H1 (cell line): ENCODE results near the gene FBXL17. TPM values are rescaled to one million over a fixed set of nuclear protein-coding genes. Genes with fewer than 3 reads are reported as not detected.

Source experiments
- CTCF ChIA-PET: fragments of 300-600 bp; sonication (Branson Sonifier 250); formaldehyde crosslinking; loops from one replicate; lab custom pipeline; 2021; ENCODE audit not compliant: partially characterized antibody; lab: Charles Lee
- POLR2A ChIA-PET: fragments of 300-600 bp; sonication (Branson Sonifier 250); formaldehyde crosslinking; loops from one replicate; lab custom pipeline; 2021; ENCODE audit warnings: inconsistent platforms; ENCODE audit not compliant: partially characterized antibody; lab: Charles Lee
- DNase-seq, 2 experiments: peaks; one replicate each; pipeline versions ENCODE4 v3.0.0 to v3.0.0-alpha.2; 2010 to 2022; ENCODE audit warnings: low spot score in 2 of 2, low read depth in 1 of 2, mixed read lengths in 1 of 2
- FAIRE-seq: peaks from 2 replicates; lab custom pipeline; 2011; peaks lifted over from hg19 to GRCh38; lab: Jason Lieb, UNC
- H2AFZ ChIP-seq: 2 replicates; pipeline ENCODE4 v1.8.1; 2012; ENCODE audit warnings: low read length, inconsistent platforms
- H2AK5ac ChIP-seq: 2 replicates; pipeline ENCODE4 v1.6.1; 2013; ENCODE audit warnings: low read depth, low read length
- H2BK120ac ChIP-seq: replicated peaks from 2 replicates; pipeline ENCODE3; 2013; ENCODE audit warnings: low read depth, low read length, inconsistent platforms
- H2BK12ac ChIP-seq: 2 replicates; pipeline ENCODE4 v1.6.1; 2013; ENCODE audit warnings: low read depth, low read length
- H2BK15ac ChIP-seq: 2 replicates; pipeline ENCODE4 v1.6.1; 2013; ENCODE audit warnings: low read length
- H2BK20ac ChIP-seq: 2 replicates; pipeline ENCODE4 v1.6.1; 2013; ENCODE audit warnings: low read length
- H2BK5ac ChIP-seq: 2 replicates; pipeline ENCODE4 v1.6.1; 2013; ENCODE audit warnings: low read depth, low read length
- H3K14ac ChIP-seq: 2 replicates; pipeline ENCODE4 v1.6.1; 2013; ENCODE audit warnings: inconsistent platforms; ENCODE audit not compliant: insufficient read length
- H3K18ac ChIP-seq: 2 replicates; pipeline ENCODE4 v1.6.1; 2013; ENCODE audit warnings: low read length; ENCODE audit errors: extremely low read depth
- H3K23ac ChIP-seq: 2 replicates; pipeline ENCODE4 v1.6.1; 2013; ENCODE audit warnings: inconsistent platforms; ENCODE audit not compliant: insufficient read length
- H3K23me2 ChIP-seq: 2 replicates; pipeline ENCODE4 v1.6.1; 2013; ENCODE audit warnings: low read depth, low read length
- H3K27ac ChIP-seq: 2 replicates; pipeline ENCODE4 v1.6.1; 2011; ENCODE audit warnings: low read depth, low read length, inconsistent platforms
- H3K27me3 ChIP-seq, 4 experiments: replicated peaks in 1 of 4; 1 replicate in 1 of 4; 2 replicates in 3 of 4; pipeline versions ENCODE4 v1.6.1 to v1.8.1; 2011 to 2013; ENCODE audit warnings: low read length in 3 of 4, mild to moderate bottlenecking in 3 of 4, inconsistent platforms in 2 of 4, mixed read lengths in 2 of 4, moderate library complexity in 1 of 4; ENCODE audit not compliant: control insufficient read depth in 3 of 4, insufficient read depth in 3 of 4; ENCODE audit errors: extremely low read depth in 1 of 4
- H3K36me3 ChIP-seq, 4 experiments: 2 replicates each; pipeline versions ENCODE4 v1.6.1 to v1.8.1; 2011 to 2013; ENCODE audit warnings: mild to moderate bottlenecking in 4 of 4, low read length in 3 of 4, moderate library complexity in 2 of 4, control low read depth in 1 of 4, inconsistent platforms in 1 of 4; ENCODE audit not compliant: insufficient read depth in 4 of 4, control insufficient read depth in 2 of 4
- H3K4ac ChIP-seq: replicated peaks from 2 replicates; pipeline ENCODE3; 2013; ENCODE audit warnings: low read length, low read depth, mixed read lengths, inconsistent platforms; ENCODE audit not compliant: insufficient read length
- H3K4me1 ChIP-seq, 4 experiments: replicated peaks in 1 of 4; 1 replicate in 1 of 4; 2 replicates in 3 of 4; pipeline versions ENCODE4 v1.6.1 to v1.8.1; 2011 to 2013; ENCODE audit warnings: low read length in 3 of 4, inconsistent platforms in 2 of 4, mixed read lengths in 1 of 4; ENCODE audit not compliant: insufficient read depth in 4 of 4, control insufficient read depth in 3 of 4
- H3K4me2 ChIP-seq, 2 experiments: 2 replicates each; pipeline versions ENCODE4 v1.6.1 to v1.8.1; 2011 to 2013; ENCODE audit warnings: low read depth in 2 of 2, low read length in 2 of 2, control low read depth in 1 of 2, inconsistent platforms in 1 of 2, mild to moderate bottlenecking in 1 of 2; ENCODE audit not compliant: insufficient read depth in 1 of 2
- H3K4me3 ChIP-seq, 4 experiments: fragments of 200-600, 300-600 bp in 1 of 4; sonication (generic), shearing (Covaris generic), sonication (Bioruptor Twin) in 1 of 4; 2 replicates each; pipeline versions ENCODE4 v1.5.1 to v1.8.1; 2011 to 2016; ENCODE audit warnings: low read length in 4 of 4, low read depth in 3 of 4, control low read depth in 2 of 4, inconsistent platforms in 2 of 4, mild to moderate bottlenecking in 2 of 4, mixed read lengths in 1 of 4, moderate library complexity in 1 of 4; ENCODE audit not compliant: insufficient read depth in 2 of 4; ENCODE audit errors: extremely low read depth in 1 of 4
- H3K56ac ChIP-seq: replicated peaks from 2 replicates; pipeline ENCODE3; 2013; ENCODE audit warnings: low read depth, mild to moderate bottlenecking, mixed read lengths, low read length, inconsistent platforms; ENCODE audit not compliant: insufficient read length
- H3K79me1 ChIP-seq: 2 replicates; pipeline ENCODE4 v1.6.1; 2013; ENCODE audit warnings: low read depth, low read length, control low read depth
- H3K79me2 ChIP-seq, 2 experiments: 2 replicates each; pipeline versions ENCODE4 v1.6.1 to v1.8.1; 2012 to 2013; ENCODE audit warnings: low read length in 2 of 2, mild to moderate bottlenecking in 2 of 2, inconsistent platforms in 1 of 2; ENCODE audit not compliant: insufficient read depth in 2 of 2, control insufficient read depth in 1 of 2
- H3K9ac ChIP-seq, 4 experiments: replicated peaks in 1 of 4; 1 replicate in 1 of 4; 2 replicates in 3 of 4; pipeline versions ENCODE4 v1.6.1 to v1.8.1; 2011 to 2013; ENCODE audit warnings: low read depth in 3 of 4, low read length in 3 of 4, control low read depth in 2 of 4, mild to moderate bottlenecking in 2 of 4, moderate library complexity in 2 of 4, inconsistent platforms in 1 of 4; ENCODE audit errors: extremely low read depth in 1 of 4
- H3K9me3 ChIP-seq, 2 experiments: 2 replicates each; pipeline versions ENCODE4 v1.6.1 to v1.8.1; 2012 to 2013; ENCODE audit warnings: mild to moderate bottlenecking in 2 of 2, moderate library complexity in 2 of 2, control low read depth in 1 of 2, inconsistent platforms in 1 of 2, low read depth in 1 of 2, low read length in 1 of 2, mixed read lengths in 1 of 2; ENCODE audit not compliant: insufficient read depth in 2 of 2
- H4K20me1 ChIP-seq, 2 experiments: replicated peaks in 1 of 2; 2 replicates each; pipeline versions ENCODE3 to v1.8.1; 2011 to 2013; ENCODE audit warnings: inconsistent platforms in 2 of 2, low read length in 2 of 2, mild to moderate bottlenecking in 1 of 2; ENCODE audit not compliant: insufficient read depth in 2 of 2, control insufficient read depth in 1 of 2
- H4K5ac ChIP-seq: 2 replicates; pipeline ENCODE4 v1.6.1; 2013; ENCODE audit warnings: low read length, low read depth, mixed read lengths, inconsistent platforms; ENCODE audit not compliant: insufficient read length
- H4K8ac ChIP-seq: 2 replicates; pipeline ENCODE4 v1.8.0; 2013; ENCODE audit warnings: mild to moderate bottlenecking, moderate library complexity, low read length, inconsistent platforms; ENCODE audit not compliant: insufficient read depth; ENCODE audit errors: extremely low read depth
- H4K91ac ChIP-seq: replicated peaks from 2 replicates; pipeline ENCODE3; 2013; ENCODE audit warnings: low read length, mixed read lengths, inconsistent platforms; ENCODE audit not compliant: insufficient read length
- ASH2L ChIP-seq: fragments of 200-600, 300-600 bp; sonication (generic); IDR thresholded peaks from one replicate; pipeline ENCODE4 v1.7.1; 2017; ENCODE audit warnings: low read length
- BACH1 ChIP-seq: IDR thresholded peaks from 2 replicates; pipeline ENCODE4 v1.6.1; 2012; ENCODE audit warnings: low read length, improper control_type of control experiment
- CBX5 ChIP-seq: fragments of 300-800, 300-1000 bp; sonication (generic); IDR thresholded peaks from 2 replicates; pipeline ENCODE4 v1.7.1; 2016; ENCODE audit warnings: antibody characterized with exemption, low read length, low read depth
- CHD1 ChIP-seq: IDR thresholded peaks from 2 replicates; pipeline ENCODE4 v1.6.1; 2012; ENCODE audit warnings: low read depth, low read length, improper control_type of control experiment
- KDM4A ChIP-seq: IDR thresholded peaks from one replicate; pipeline ENCODE4 v1.7.1; 2012; ENCODE audit warnings: low read depth, mild to moderate bottlenecking, moderate library complexity, low read length, inconsistent platforms; ENCODE audit not compliant: severe bottlenecking
- PHF8 ChIP-seq: fragments of 200-600 bp; sonication (generic); conservative IDR thresholded peaks from 2 replicates; pipeline ENCODE4 v1.7.1; 2012; ENCODE audit warnings: low read depth, mild to moderate bottlenecking, inconsistent platforms, low read length, moderate library complexity
- SIX5 ChIP-seq: IDR thresholded peaks from 2 replicates; pipeline ENCODE4 v1.6.1; 2011; ENCODE audit warnings: mild to moderate bottlenecking, low read depth, low read length
- WGBS, 2 experiments: shearing (Covaris generic) in 1 of 2; methylation state at CpG; one replicate each; pipeline versions ENCODE4 v1.1.6 to v1.1.7; 2013 to 2015; ENCODE audit warnings: low lambda C conversion rate in 2 of 2, mixed read lengths in 2 of 2, inconsistent platforms in 1 of 2, low coverage in 1 of 2, missing lambda C conversion rate in 1 of 2; ENCODE audit not compliant: insufficient replicate concordance in 2 of 2, insufficient coverage in 1 of 2, insufficient read length in 1 of 2; ENCODE audit errors: extremely low coverage in 1 of 2, missing lambda C conversion rate in 1 of 2; 5-methylcytosine and 5-hydroxymethylcytosine counted together
- polyA plus RNA-seq, 7 experiments: library from polyadenylated mRNA; depleted of rRNA in 3 of 7; stranded (reverse) in 5 of 7; unstranded in 2 of 7; fragments of >200 nt in 5 of 7; fragments of 200-250 nt in 2 of 7; gene quantifications; 1 replicate in 5 of 7; 2 replicates in 1 of 7; 4 replicates in 1 of 7; pipeline versions ENCODE4 v1.2.1 to v1.2.3, GENCODE V29; 2011 to 2013; ENCODE audit warnings: missing spikeins in 2 of 7, mixed read lengths in 2 of 7
- total RNA-seq: library from RNA; stranded (reverse); fragmentation: NEBNext Ultra II Directional; extraction: Animal tissue kit (Norgen Biotek cat#: 25700); gene quantifications from 2 replicates; pipeline ENCODE4 v1.2.1, GENCODE V29; 2021

Gene FBXL17
- total and polyA plus RNA-seq, 2 of the 8 experiments (the other 6 are each of a cell fraction or from before 2014, with no cell fraction given), result 0.35 to 4.3 TPM

DNA sequence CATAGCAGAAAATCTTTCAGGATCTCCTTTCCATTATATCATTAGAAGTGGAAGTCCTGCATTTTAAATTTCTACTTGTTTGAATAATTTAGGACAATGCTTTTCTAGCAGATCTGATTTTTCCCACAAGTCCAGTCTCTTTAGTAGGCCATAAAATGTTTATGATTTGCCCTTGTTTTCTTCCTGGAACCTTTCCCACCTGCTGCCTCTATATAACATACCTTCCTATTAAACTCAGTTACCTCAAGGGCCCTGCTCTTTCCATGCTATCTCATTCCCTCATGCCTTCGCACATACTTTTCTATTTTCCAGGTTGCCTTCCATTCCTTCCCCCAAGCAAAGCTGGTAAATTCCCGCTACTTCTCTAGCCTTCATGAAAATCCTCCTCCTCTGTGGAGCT lies 524.1 kb downstream of the FBXL17 start:
- Histone ChIP-seq H4K20me1 (no peaks in the 10 kb centered on the region), H3K14ac (no peak overlapping the region), H2AFZ (no peak overlapping the region), H3K9ac (no peak overlapping the region), H2BK15ac (no peak overlapping the region), H3K79me1 (no peaks in the 10 kb centered on the region), H2BK20ac (no peak overlapping the region), H3K9me3 (no peaks in the 10 kb centered on the region), H3K4me3 (no peak overlapping the region), H3K56ac (no peak overlapping the region), H4K5ac (no peak overlapping the region), H4K91ac (no peak overlapping the region), H3K18ac (no peak overlapping the region), H2AK5ac (no peak overlapping the region), H3K27ac (no peak overlapping the region), H3K79me2 (no peaks in the 10 kb centered on the region), H2BK120ac (no peak overlapping the region), H3K27me3 (no peaks in the 10 kb centered on the region), H3K4ac (no peak overlapping the region), H3K4me1 (no peaks in the 10 kb centered on the region; a peak in 1 of 7 replicates), H3K23me2 (no peaks in the 10 kb centered on the region), H2BK12ac (no peak overlapping the region), H2BK5ac (no peak overlapping the region), H3K36me3 (no peaks in the 10 kb centered on the region), H3K4me2 (no peak overlapping the region), H3K23ac (no peak overlapping the region), H4K8ac (no peak overlapping the region)
- FAIRE-seq (no peak), DNase-seq (no peak)
- CTCF ChIA-PET, result interaction anchor here (1.0 kb wide), 1 partner anchor 30 kb away, joined by 4 read pairs; no protein-coding TSS in a partner anchor
- POLR2A ChIA-PET, result no interaction called here
- TF ChIP-seq ASH2L (no peak), SIX5 (no peak), CHD1 (no peak), CBX5 (no peak), KDM4A (no peak), BACH1 (no peak), PHF8 (no peak)
- 97% methylated on average over 2 of the region's 2 CpGs; no CpG with 5 or more reads in 1 of the 2 experiments for WGBS, 2 experiments
